ENCODE results near the gene GTF2H2C. TPM values are rescaled to one million over a fixed set of nuclear protein-coding genes. Genes with fewer than 3 reads are reported as not detected.
"Not testable (repeated sequence)": the region's sequence is repeated elsewhere in the genome, so short reads cannot be mapped to it uniquely, and the experiment has no call there.

Gene GTF2H2C
- total RNA-seq, 2 donors from 2014 or later = 26.6 to 41.6 TPM

DNA sequence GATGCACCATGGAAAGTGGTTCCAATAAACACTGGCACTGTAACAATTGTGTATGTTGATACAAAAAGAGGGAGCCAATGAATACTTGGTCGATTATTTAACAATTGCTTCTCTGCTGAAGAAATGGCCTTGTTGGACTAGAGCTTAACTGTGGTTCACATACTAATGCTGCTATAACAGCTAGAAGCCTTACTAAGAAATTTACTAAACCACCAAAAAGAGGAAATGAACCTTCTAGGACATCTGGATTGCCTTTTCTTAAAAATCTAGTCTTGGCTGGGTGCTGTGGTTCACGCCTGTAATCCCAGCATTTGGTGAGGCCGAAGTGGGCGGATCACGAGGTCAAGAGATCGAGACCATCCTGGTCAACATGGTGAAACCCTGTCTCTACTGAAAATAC, 42.0 kb downstream of the GTF2H2C start:
- DNase-seq; H3K27ac Mint-ChIP-seq; ATAC-seq; H3K4me1 Mint-ChIP-seq; H3K36me3 Mint-ChIP-seq (ENCODE audit: low read depth); H3K4me3 Mint-ChIP-seq; H3K9me3 ChIP-seq (ENCODE audit: control insufficient read depth, low read length, poor library complexity, severe bottlenecking); H3K27me3 Mint-ChIP-seq: not testable (repeated sequence)

DNA sequence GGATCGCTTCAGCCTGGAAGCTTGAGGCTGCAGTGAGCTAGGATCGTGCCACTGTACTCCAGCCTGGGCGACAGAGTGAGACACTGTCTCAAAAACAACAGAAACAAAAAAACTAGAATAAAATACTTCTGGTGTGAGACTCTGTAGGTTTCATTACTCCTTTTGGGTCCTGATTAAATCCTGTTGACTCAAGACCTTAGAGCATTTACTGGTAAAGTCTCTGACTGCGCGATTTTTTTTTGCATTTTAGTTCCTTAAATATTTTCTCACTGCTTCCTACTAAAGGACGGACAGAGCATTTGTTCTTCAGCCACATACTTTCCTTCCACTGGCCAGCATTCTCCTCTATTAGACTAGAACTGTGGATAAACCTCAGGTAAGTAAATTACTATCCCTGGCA, 46.8 kb downstream of the GTF2H2C start:
- not testable (repeated sequence) for H3K36me3 Mint-ChIP-seq (ENCODE audit: low read depth); H3K9me3 ChIP-seq (ENCODE audit: control insufficient read depth, low read length, poor library complexity, severe bottlenecking); H3K4me3 Mint-ChIP-seq; DNase-seq; H3K27me3 Mint-ChIP-seq; H3K27ac Mint-ChIP-seq; H3K4me1 Mint-ChIP-seq
- peak; percentile 37 for ATAC-seq

DNA sequence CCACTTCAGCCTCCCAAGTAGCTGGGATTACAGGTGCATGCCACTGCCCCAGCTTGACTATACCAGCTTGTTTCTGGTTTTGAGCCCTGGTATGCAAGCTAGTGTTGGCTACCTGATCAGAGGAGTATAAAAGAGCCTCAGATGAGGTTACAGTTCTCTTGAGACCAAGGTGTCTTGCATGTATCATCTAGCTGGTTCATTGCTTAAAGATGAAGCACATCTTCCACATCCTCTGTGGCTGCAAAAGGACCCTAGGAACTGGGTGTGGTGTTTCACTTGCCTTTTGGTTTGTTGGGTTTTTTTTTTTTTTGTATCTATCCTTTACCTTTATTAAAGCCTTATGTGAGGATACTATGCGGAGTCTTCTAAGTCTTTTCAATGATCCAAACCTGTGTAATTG, 47.8 kb downstream of the GTF2H2C start:
- ATAC-seq; H3K36me3 Mint-ChIP-seq (ENCODE audit: low read depth); H3K27ac Mint-ChIP-seq; H3K4me3 Mint-ChIP-seq; H3K9me3 ChIP-seq (ENCODE audit: control insufficient read depth, low read length, poor library complexity, severe bottlenecking); DNase-seq; H3K4me1 Mint-ChIP-seq; H3K27me3 Mint-ChIP-seq: not testable (repeated sequence)

DNA sequence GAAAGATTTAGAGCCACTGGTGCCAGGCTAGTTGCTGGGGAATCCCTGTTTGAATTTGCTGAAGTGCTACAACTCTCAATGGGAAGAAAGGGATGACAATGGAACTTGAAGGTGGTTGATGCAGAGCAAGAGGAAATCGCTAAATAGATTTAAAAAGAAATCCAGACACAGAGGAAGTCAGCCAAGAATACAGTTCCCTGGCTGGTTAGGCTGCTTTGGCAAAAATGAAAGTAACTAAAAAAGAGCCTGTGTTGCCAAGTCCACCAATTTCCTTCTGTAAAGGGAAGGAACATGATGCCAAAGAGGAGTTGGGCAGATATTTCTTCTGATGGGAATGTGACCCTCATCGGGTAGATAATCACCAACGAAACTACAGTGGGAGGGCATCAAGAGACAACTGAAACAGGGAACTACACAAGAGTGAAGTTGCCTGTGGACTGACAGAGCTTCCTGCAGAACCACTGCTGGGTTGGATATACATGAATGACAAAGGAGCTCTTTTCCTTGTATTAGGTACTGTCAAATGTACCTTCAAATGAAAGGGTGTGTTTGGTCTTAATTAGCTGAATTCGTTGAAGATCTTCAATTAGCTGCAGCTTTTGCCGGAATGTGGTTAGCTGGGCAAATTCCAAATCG, 49.0 kb downstream of the GTF2H2C start:
- not testable (repeated sequence) for H3K27ac Mint-ChIP-seq; H3K36me3 Mint-ChIP-seq (ENCODE audit: low read depth); H3K4me1 Mint-ChIP-seq; H3K27me3 Mint-ChIP-seq; DNase-seq; H3K4me3 Mint-ChIP-seq; H3K9me3 ChIP-seq (ENCODE audit: control insufficient read depth, low read length, poor library complexity, severe bottlenecking)
- ATAC-seq = peak; percentile 35

DNA sequence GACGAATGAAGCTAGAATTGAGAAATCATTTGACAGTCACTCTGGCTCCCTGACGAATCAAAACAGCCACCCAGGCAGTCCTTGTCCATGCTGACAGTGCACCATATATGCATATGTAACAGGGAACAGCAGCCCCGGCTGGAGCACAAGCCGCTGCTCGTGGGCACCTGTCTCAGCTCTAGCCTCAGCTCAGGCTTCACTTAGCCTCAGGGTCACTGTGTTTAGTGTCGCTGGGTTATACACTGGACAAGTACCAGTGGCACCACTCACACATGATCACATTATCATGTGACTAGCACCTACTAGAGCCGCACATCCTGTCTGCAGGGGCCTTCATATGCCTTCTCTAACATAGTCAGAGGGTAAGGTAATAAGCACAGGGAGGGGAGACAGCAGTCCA, 54.9 kb downstream of the GTF2H2C start:
- H3K27me3 Mint-ChIP-seq; H3K9me3 ChIP-seq (ENCODE audit: control insufficient read depth, low read length, poor library complexity, severe bottlenecking); H3K36me3 Mint-ChIP-seq (ENCODE audit: low read depth); H3K27ac Mint-ChIP-seq; H3K4me3 Mint-ChIP-seq; ATAC-seq; DNase-seq; H3K4me1 Mint-ChIP-seq: not testable (repeated sequence)

DNA sequence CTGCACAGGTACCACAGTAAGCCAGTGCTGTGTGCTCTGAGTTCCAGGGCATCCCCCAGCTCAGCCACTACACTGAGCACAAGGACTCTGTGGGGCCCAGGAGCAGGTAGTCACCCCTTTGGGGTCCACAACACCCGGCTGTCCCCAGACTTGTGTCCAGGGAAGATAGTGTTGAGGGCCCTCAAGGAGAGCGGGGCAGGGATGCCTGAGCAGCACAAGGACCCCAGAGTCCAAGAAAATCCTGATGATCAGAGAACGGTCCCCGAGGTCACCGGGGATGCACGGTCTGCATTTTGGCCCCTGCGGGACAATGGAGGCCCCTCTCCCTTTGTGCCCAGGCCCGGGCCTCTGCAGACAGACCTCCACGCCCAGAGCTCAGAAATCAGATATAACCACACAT, 71.9 kb downstream of the GTF2H2C start:
- H3K27me3 Mint-ChIP-seq; ATAC-seq; H3K9me3 ChIP-seq (ENCODE audit: control insufficient read depth, low read length, poor library complexity, severe bottlenecking); H3K27ac Mint-ChIP-seq; H3K4me1 Mint-ChIP-seq; H3K4me3 Mint-ChIP-seq; H3K36me3 Mint-ChIP-seq (ENCODE audit: low read depth); DNase-seq: not testable (repeated sequence)

Other genes with a start within 250 kb of the GTF2H2C start
- gene CCDC125, start 227.4 kb upstream of the GTF2H2C start, total RNA-seq = 1 to 10 TPM; 3.4 to 5.3 TPM
- 10 to 100 TPM in 1 of 2 donors, 1 to 10 TPM in 1; 8.8 to 12.6 TPM for gene AK6, start 190.7 kb upstream of the GTF2H2C start, total RNA-seq
- gene TAF9, start 190.7 kb upstream of the GTF2H2C start, total RNA-seq = 10 to 100 TPM; 44.3 to 45.5 TPM
- gene RAD17, start 190.4 kb upstream of the GTF2H2C start, total RNA-seq = 10 to 100 TPM; 19.9 TPM
- under 1 TPM; 0.12 to 0.26 TPM for gene MARVELD2, start 145.1 kb upstream of the GTF2H2C start, total RNA-seq
- gene OCLN, start 67.4 kb upstream of the GTF2H2C start, total RNA-seq = 1 to 10 TPM; 2.0 to 9.0 TPM

Data from T-helper 17 cell (primary cell).